NCI-H128 (cell line): ENCODE data around the gene NUP98.

Experiments used
- DNase-seq: peaks from one replicate; lab custom pipeline; 2025; ENCODE audit not compliant: unreplicated experiment; lab: John Stamatoyannopoulos, UW

The NUP98 gene

DNA sequence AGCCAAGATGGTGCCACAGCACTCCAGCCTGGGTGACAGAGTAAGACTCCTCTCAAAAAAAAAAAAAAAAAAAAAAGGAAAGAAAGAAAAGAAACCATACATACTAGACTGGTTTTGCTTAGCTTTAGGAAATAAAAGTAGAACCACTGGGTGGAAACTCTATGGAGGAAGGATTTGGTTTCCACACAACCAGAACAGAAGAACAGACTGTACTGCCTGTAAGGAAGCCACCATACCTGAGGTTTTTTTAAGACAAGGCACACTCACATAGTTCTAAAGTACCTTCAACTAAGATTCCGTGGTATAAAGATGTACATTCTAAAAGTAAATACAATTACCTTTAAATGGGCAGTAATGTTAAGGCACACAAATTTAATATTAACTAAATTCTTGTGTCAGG is 58.6 kb downstream of the NUP98 start:
- DNase-seq: no peak

DNA sequence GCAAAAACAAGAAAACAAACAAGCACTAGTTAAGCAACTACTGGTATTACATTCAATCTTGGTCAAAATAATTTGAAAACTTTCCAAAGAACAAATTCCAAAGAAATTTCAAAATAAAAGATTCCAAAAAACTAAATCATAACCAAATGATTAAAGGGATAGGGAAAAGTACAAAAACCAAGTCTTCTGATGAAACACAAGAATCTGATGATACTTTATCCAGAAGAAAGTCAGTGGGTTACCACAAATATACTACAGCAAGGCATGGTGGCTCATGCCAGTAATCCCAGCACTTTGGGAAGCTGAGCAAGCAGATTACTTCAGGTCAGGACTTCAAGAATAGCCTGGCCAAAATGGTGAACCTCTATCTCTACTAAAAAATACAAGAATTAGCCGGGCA is 59.1 kb downstream of the NUP98 start:
- no peak for DNase-seq

DNA sequence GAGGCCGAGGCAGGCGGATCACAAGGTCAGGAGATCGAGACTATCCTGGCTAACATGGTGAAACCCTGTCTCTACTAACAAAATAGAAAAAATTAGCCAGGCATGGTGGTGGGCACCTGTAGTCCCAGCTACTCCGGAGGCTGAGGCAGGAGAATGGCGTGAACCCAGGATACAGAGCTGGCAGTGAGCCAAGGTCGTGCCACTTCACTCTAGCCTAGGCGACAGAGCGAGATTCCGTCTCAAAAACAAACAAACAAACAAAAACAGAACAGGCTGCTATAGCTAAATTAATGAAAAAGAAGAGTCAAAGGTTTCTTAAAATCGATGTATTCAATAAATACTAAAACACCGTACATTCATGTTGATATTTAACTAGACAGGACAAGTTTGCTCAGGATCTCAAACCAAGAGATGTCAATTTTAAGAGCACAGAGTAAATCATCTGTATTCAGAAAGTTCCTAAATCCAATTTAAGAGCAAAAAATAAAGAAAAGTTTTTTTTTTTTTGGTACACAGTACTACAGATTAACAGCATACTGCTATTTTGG is 59.9 kb downstream of the NUP98 start:
- DNase-seq: no peak

DNA sequence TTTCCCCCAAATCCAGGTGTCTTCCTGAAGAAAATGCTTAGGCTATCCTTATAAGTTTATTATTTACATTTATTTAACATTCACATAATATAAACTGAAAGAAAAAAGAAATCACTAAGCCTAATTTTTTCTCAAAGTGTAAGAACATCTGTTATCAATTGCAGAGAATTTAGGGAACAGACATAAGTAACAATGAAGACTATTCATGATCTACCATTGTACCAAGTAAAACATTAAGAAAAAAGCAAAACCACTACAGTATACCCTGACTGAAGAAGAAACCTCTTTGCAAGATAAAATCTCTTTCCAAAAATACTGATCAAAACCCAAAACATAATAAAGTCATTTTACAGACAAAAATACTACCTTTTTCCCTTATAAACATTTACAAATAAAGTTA is 60.5 kb downstream of the NUP98 start:
- DNase-seq: no peak

GRCh38 chr11:3735827-3736226 is 61.5 kb downstream of the NUP98 start:
- DNase-seq: no peak

GRCh38 chr11:3732671-3733436 is 64.5 kb downstream of the NUP98 start:
- no peak for DNase-seq

- DNase-seq: no peak
Measured at GRCh38 chr11:3723014-3723708, 74.2 kb downstream of the NUP98 start.

DNA sequence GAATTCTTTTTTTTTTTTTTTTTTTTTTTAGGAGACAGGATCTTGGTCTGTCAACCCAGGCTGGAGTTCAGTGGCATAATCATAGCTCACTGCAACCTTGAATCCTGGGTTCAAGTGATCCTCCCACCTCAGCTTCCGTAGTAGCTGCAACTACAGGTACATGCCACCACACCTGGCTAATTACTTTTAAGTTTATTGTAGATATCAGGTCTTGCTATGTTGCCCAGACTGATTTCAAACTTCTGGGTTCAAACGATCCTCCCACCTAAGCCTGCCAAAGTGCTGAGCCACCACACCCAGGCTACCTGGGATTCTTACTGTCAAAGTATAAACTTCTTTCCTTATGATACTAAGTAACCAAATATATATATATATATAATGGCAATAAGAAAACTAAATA is 75.3 kb downstream of the NUP98 start:
- DNase-seq: no peak

GRCh38 chr11:3720997-3721396 is 76.4 kb downstream of the NUP98 start:
- no peak for DNase-seq

- DNase-seq: no peak
Measured at GRCh38 chr11:3712274-3712673, 85.1 kb downstream of the NUP98 start.

DNA sequence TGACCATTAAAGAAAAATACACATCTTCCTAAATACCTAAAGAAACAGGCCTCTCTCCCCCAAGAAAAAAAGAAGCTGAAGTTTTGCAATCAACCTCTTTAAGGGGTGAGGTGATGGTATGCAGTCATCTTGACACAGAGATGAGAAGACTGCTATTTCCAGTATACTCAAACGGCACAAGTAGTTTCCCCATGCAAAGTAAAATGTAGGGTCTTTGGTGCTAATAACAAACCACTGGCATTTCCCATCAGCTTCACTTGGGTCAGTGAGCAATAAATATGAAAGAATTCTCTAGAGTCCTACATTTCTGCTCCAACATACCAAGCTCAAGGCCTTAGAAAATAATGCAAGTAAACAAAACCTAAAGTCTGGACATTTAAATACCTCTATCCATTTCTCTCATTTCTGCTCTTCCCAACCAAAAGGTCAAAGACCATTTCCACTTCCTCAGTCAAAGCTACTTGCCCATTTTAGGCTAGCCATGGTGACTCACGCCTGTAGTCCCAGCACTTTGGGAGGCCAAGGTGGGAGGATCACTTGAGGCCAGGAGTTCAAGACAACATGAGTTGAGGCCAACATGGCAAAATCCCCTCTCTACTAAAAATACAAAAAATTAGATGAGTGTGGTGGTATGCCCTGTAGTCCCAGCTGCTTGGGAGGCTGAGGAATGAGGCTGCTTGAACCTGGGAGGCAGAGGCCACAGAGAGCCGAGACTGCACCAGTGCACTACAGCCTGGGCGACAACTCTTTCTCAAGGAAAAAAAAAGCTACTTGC is 86.7 kb downstream of the NUP98 start:
- no peak for DNase-seq

GRCh38 chr11:3709977-3710376 is 87.4 kb downstream of the NUP98 start:
- DNase-seq: no peak

- no peak for DNase-seq
Measured at GRCh38 chr11:3707176-3707575, 90.2 kb downstream of the NUP98 start.

GRCh38 chr11:3703383-3703782 is 94.0 kb downstream of the NUP98 start:
- DNase-seq: no peak

DNA sequence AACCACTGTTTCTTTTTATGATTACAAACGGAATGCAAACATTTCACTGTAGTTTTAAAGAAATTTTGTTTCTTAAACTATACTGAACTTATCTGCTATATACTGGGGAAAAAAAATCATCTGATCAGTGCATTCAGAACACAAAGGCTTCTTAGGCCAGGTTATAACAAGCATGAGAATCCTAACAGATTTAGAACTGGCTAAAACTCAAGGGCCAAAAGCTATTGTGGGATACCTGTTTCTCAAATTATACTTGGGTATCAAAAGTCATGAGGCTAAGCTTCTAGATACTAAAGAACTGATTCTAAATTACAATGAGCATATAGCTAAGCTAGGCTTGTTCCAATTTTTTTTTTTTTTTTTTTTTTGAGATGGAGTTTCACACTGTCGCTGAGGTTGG is 96.4 kb downstream of the NUP98 start:
- no peak for DNase-seq

GRCh38 chr11:3700410-3700809 is 96.9 kb downstream of the NUP98 start:
- DNase-seq: no peak

DNA sequence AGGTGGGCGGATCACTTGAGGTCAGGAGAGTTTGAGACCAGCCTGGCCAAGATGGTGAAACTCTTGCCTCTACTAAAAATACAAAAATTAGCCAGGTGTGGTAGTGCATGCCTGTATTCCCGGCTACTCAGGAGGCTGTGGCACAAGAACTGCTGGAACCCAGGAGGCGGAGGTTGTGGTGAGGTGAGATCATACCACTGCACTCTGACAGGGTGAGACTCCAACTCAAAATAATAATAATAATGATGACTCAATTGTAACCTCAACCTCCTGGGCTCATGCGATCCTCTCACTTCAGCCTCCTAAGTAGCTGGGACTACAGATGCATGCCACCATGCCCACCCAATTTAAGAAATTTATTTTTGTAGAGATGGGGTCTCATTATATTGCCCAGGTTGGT is 110.6 kb downstream of the NUP98 start:
- DNase-seq: no peak

- no peak for DNase-seq
Measured at GRCh38 chr11:3685923-3686322, 111.4 kb downstream of the NUP98 start.

DNA sequence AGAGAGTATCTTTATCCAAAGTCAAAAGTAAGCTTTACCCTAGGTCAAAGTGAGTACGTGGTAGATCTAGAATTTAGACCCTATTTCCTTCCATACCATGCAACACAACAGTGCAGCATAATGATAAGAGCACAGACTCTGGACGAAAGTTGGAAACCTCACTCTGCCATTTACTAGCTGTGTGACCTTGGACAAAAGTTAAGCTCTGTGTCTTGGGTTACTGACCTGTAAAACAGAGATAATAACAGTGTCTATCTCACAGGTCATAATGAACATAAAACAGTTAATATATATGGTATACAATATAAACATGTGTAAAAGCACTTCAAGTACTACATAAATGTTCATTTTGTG is 112.6 kb downstream of the NUP98 start:
- no peak for DNase-seq

GRCh38 chr11:3684129-3684818 is 113.1 kb downstream of the NUP98 start:
- DNase-seq: no peak

GRCh38 chr11:3683039-3683438 is 114.3 kb downstream of the NUP98 start:
- no peak for DNase-seq
